HUES64 (cell line): ENCODE results near the gene AMELY.
"Not testable (repeated sequence)": the region's sequence is repeated elsewhere in the genome, so short reads cannot be mapped to it uniquely, and the experiment has no call there.

Experiments
- H3K27ac ChIP-seq: 2 replicates; pipeline ENCODE4 v1.7.0; 2013; ENCODE audit warnings: low read depth, low read length, inconsistent platforms
- H3K27me3 ChIP-seq: 2 replicates; pipeline ENCODE4 v1.6.1; 2013; ENCODE audit warnings: mild to moderate bottlenecking, low read length; ENCODE audit not compliant: insufficient read depth
- H3K36me3 ChIP-seq: 2 replicates; pipeline ENCODE4 v1.6.1; 2013; ENCODE audit warnings: mild to moderate bottlenecking, low read length; ENCODE audit not compliant: insufficient read depth
- H3K4me1 ChIP-seq: 2 replicates; pipeline ENCODE4 v1.6.1; 2013; ENCODE audit warnings: mild to moderate bottlenecking, low read length, moderate library complexity; ENCODE audit not compliant: insufficient read depth
- H3K4me3 ChIP-seq: 2 replicates; pipeline ENCODE4 v1.5.1; 2013; ENCODE audit warnings: mild to moderate bottlenecking, low read length, moderate library complexity
- H3K9ac ChIP-seq: 2 replicates; pipeline ENCODE4 v1.6.1; 2013; ENCODE audit warnings: mild to moderate bottlenecking, low read depth, low read length
- H3K9me3 ChIP-seq: 2 replicates; pipeline ENCODE4 v1.6.1; 2013; ENCODE audit warnings: low read depth, low read length; ENCODE audit not compliant: insufficient read depth
- WGBS: fragments of 150-250, 120-280 bp; methylation state at CpG from one replicate; pipeline ENCODE4 v1.1.7; 2013; ENCODE audit warnings: missing lambda C conversion rate; 5-methylcytosine and 5-hydroxymethylcytosine counted together

AMELY gene

DNA sequence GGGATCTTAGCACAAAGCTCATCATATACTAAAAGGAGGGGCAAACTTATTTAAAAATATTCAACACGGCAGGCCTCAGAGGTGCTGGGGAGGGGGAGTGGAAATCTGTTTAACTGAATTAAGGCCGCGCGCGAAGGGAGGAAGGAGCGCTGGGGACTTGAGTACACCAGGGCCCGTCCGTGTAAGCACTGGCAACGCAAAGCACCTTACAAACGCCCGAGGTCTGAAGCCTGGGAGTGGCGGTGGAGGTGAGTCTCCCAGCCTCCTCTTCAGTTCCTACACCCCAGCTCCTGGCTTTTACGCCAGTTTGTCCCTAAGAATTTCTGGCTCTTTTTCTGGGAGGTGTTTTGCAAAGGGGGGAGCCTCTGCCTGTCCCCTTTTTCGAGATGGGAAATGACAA lies 1.7 kb downstream of the AMELY start:
- Histone ChIP-seq H3K36me3 (no peaks in the 10 kb centered on the region; the same call in 1 of the 2 replicates), H3K27ac (peak overlapping the region; percentile 73; the same call in 1 of the 2 replicates), H3K4me1 (peaks cover 7% of the 10 kb centered on the region), H3K27me3 (peaks cover 13% of the 10 kb centered on the region; the same call in 1 of the 2 replicates), H3K4me3 (peak overlapping the region; percentile 81), H3K9me3 (no peaks in the 10 kb centered on the region), H3K9ac (peak overlapping the region; percentile 89)
- WGBS, result 2% methylated on average over 12 of the region's 14 CpGs

DNA sequence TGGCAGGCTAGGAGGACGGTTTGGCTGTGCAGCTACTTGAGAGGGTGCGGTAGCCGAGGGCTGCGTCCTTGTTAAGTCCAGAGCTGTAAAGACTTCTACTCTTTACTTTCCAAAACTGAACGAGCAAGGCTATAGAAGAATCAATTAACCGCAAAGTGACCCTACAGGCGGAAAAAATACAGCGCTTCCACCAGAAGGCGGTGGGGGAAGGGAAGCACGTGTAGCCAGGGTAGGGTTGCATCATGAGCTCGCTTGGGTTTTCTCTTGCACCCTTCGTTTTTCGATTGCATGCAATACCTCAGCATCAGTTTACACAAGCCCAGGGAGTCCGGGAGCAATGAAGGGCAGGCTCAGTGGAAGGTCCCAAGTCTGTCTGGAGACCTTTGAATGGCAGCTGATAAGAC lies 2.4 kb downstream of the AMELY start:
- peaks cover 13% of the 10 kb centered on the region; the same call in 1 of the 2 replicates for H3K27me3 ChIP-seq
- WGBS, result 2% methylated on average over 14 of the region's 14 CpGs
- peak overlapping the region; percentile 81 for H3K4me3 ChIP-seq
- H3K36me3 ChIP-seq, result no peaks in the 10 kb centered on the region; the same call in 1 of the 2 replicates
- H3K27ac ChIP-seq, result peak overlapping the region; percentile 80; the same call in 1 of the 2 replicates
- H3K9me3 ChIP-seq, result no peaks in the 10 kb centered on the region
- H3K9ac ChIP-seq, result peak overlapping the region; percentile 89
- H3K4me1 ChIP-seq, result peaks cover 7% of the 10 kb centered on the region

DNA sequence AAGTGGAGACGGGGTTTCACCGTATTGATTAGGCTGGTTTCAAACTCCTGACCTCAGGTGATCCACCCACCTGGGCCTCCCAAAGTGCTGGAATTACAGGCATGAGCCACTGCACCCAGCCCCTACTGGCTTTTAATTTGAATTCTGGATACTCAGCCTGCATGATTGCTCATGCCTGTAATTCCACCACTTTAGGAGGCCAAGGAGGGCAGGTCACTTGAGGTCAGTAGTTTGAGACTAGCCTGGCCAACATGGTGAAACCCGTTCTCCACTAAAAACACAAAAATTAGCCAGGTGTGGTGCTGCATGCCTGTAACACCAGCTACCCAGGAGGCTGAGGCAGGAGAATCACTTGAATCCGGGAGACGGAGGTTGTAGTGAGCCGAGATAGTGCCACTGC lies 3.5 kb downstream of the AMELY start:
- H3K4me3 ChIP-seq, H3K4me1 ChIP-seq, H3K36me3 ChIP-seq, H3K27ac ChIP-seq, H3K9me3 ChIP-seq, H3K9ac ChIP-seq: not testable (repeated sequence)
- WGBS, result 57% methylated on average over 5 of the region's 6 CpGs
- H3K27me3 ChIP-seq, result peaks cover 13% of the 10 kb centered on the region; the same call in 1 of the 2 replicates

DNA sequence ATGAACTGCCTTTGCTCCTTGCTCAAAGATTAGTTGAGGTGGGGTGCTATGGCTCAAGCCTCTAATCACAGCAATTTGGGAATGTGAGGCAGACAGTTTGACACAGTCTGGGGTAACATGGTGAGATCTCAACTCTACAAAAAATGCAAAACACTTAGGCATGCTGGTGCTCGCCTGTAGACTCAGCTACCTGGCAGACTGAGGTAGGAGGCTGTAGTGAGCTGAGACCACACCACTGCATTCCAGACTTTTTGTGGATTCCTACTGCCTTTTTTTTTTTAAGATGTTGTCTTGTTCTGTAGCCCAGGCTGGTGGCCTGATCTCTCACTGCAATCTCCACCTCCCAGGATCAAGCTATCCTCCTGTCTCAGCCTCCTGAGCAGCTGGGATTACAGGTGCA lies 4.0 kb downstream of the AMELY start:
- no peaks in the 10 kb centered on the region for H3K36me3 ChIP-seq

DNA sequence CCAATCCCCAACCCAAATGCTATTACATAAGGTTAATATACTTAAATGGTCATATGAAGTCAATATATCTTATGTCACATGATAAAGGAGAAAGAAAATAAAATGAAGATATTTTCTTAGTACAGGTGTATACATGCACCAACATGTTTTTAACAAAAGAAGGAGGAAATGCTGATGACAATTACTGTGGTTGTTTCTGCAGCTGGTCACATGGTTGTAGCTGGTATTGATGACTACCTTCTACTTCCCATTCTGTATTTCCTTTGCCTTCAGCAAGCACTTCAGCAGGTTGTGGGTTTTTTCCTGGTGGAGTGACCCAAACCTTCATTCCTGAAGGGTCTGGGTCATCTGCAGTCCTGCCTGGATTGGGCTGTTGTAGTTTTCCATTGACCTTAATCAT lies 9.4 kb downstream of the AMELY start:
- not testable (repeated sequence) for H3K27ac ChIP-seq, H3K9ac ChIP-seq, H3K9me3 ChIP-seq, H3K4me1 ChIP-seq, H3K36me3 ChIP-seq, H3K4me3 ChIP-seq
- peaks cover 17% of the 10 kb centered on the region for H3K27me3 ChIP-seq

More for the DNA sequence above, 4.0 kb downstream of the AMELY start:
- Histone ChIP-seq H3K27ac (no peak overlapping the region), H3K4me3 (no peak overlapping the region), H3K27me3 (peaks cover 13% of the 10 kb centered on the region; the same call in 1 of the 2 replicates), H3K9me3 (no peaks in the 10 kb centered on the region), H3K4me1 (peaks cover 7% of the 10 kb centered on the region), H3K9ac (no peak overlapping the region)
- WGBS, result 64% methylated on average over 1 of the region's 1 CpG

DNA sequence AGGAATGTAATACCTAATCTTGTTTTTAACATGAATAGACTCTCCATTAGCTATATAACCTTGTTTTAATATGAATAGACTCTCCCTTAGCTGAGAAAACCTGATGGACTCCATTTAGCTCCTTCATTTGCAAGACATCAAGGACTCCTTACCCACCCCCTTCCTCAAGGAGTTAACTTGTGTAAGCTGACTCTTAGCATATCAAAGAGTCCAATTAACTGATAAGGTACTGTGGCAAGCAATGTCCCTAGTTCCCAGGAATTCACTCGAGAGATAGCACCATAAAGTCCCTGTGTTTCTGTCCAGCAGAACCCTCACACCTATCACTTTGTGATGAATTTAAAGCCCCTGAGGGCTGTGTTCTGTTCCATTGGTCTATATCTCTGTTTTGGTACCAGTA lies 16.3 kb downstream of the AMELY start:
- no peak overlapping the region for H3K4me3 ChIP-seq
- no peak overlapping the region; the same call in 1 of the 2 replicates for H3K27ac ChIP-seq
- H3K9me3 ChIP-seq, result no peaks in the 10 kb centered on the region
- H3K36me3 ChIP-seq, result no peaks in the 10 kb centered on the region
- 0% methylated on average over 1 of the region's 1 CpG for WGBS
- H3K9ac ChIP-seq, result no peak overlapping the region
- H3K4me1 ChIP-seq, result peaks cover 27% of the 10 kb centered on the region
- H3K27me3 ChIP-seq, result peaks cover 75% of the 10 kb centered on the region

DNA sequence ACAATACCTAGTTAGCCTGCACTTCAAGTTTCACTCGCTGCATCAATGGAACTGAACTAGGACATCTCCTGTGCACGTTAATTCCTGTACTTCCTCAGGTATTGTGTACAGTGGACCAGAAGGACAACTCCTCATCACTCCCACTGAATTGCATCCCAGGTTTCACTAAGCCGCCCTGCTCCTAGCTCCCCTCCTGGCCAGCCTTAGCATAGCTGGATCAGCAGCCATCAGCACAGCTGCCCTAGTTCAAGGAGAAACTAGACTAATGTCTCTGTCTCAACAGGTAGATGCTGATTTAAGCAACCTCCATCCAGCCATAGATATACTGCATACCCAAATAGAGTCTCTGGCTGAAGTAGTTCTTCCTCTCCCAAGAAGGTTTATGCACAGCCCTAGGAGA lies 17.1 kb downstream of the AMELY start:
- 59% methylated on average over 3 of the region's 3 CpGs for WGBS
- H3K27me3 ChIP-seq, result peaks cover 81% of the 10 kb centered on the region
- H3K36me3 ChIP-seq, result no peaks in the 10 kb centered on the region
- H3K4me1 ChIP-seq, result peaks cover 27% of the 10 kb centered on the region
- H3K9me3 ChIP-seq, result no peaks in the 10 kb centered on the region
- no peak overlapping the region for H3K27ac ChIP-seq
- no peak overlapping the region for H3K9ac ChIP-seq
- H3K4me3 ChIP-seq, result no peak overlapping the region

DNA sequence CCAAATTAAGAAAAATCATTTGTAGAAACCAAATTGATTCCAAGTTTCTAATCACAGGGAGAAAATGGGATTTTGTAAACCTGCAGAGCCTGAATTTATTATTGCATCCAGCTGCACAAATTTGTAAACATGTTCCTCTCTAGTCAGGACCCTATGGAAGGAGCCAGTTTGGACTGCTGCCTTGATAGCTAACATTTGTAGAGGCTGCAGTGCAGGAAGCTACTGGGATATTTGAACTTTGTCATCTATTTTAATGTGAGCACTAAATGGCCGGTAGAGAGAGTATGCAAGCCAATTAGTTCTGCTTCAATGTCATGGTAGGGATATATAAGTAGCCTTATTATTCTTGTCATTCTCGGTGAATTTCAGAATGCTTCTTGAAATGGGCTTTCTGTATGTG lies 62.2 kb downstream of the AMELY start:
- Histone ChIP-seq H3K4me3 (no peak overlapping the region), H3K27me3 (no peaks in the 10 kb centered on the region), H3K9me3 (no peaks in the 10 kb centered on the region), H3K4me1 (no peaks in the 10 kb centered on the region), H3K36me3 (no peaks in the 10 kb centered on the region), H3K9ac (no peak overlapping the region), H3K27ac (no peak overlapping the region)
- 92% methylated on average over 2 of the region's 2 CpGs for WGBS

DNA sequence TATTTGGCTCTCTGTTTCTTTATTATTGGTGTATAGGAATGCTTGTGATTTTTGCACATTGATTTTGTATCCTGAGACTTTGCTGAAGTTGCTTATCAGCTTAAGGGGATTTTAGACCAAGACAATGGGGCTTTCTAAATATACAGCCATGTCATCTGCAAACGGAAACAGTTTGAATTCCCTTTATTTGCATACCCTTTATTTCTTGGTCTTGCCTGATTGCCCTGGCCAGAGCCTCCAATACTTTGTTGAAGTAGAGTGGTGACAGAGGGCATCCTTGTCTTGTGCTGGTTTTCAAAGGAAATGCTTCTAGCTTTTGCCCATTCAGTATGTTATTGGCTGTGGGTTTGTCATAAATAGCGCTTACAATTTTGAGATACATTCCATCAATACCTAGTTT lies 68.9 kb downstream of the AMELY start:
- WGBS, result 0% methylated on average over 1 of the region's 2 CpGs
- not testable (repeated sequence) for H3K27me3 ChIP-seq, H3K27ac ChIP-seq, H3K9me3 ChIP-seq, H3K4me1 ChIP-seq, H3K4me3 ChIP-seq, H3K36me3 ChIP-seq, H3K9ac ChIP-seq
